Keratinocyte (primary cell): ENCODE results near the gene NCAM2. TPM values are rescaled to one million over a fixed set of nuclear protein-coding genes. Genes with fewer than 3 reads are reported as not detected.

Experiments
- DNase-seq: peaks from one replicate; pipeline ENCODE4 v3.0.0-alpha.2; 2011; ENCODE audit warnings: low read depth, missing footprints, low spot score
- FAIRE-seq: peaks from 2 replicates; lab custom pipeline; 2011; peaks lifted over from hg19 to GRCh38; lab: Jason Lieb, UNC
- H2AFZ ChIP-seq: 2 replicates; pipeline ENCODE4 v1.6.0; 2012; ENCODE audit warnings: low read length, control low read depth, inconsistent platforms; ENCODE audit not compliant: control insufficient read depth
- H3K27ac ChIP-seq: 2 replicates; pipeline ENCODE4 v1.5.1; 2011; ENCODE audit warnings: low read length; ENCODE audit not compliant: control insufficient read depth, insufficient read depth
- H3K27me3 ChIP-seq: 3 replicates; pipeline ENCODE4 v1.6.0; 2011; ENCODE audit warnings: low read length; ENCODE audit not compliant: control insufficient read depth, insufficient read depth; ENCODE audit errors: extremely low read depth
- H3K36me3 ChIP-seq, 2 experiments: 2 replicates in 1 of 2; 3 replicates in 1 of 2; pipeline ENCODE4 v1.5.1; 2011; ENCODE audit warnings: low read length in 2 of 2, mild to moderate bottlenecking in 1 of 2; ENCODE audit not compliant: control insufficient read depth in 2 of 2, insufficient read depth in 2 of 2; ENCODE audit errors: extremely low read depth in 1 of 2
- H3K4me1 ChIP-seq: 3 replicates; pipeline ENCODE4 v1.5.1; 2011; ENCODE audit warnings: low read length; ENCODE audit not compliant: control insufficient read depth, insufficient read depth; ENCODE audit errors: extremely low read depth
- H3K4me2 ChIP-seq: 3 replicates; pipeline ENCODE4 v1.6.0; 2011; ENCODE audit warnings: low read depth, low read length; ENCODE audit not compliant: control insufficient read depth, insufficient read depth; ENCODE audit errors: extremely low read depth
- H3K4me3 ChIP-seq, 3 experiments: fragments of 200-600 bp in 1 of 3; sonication (generic) in 1 of 3; 2 replicates in 2 of 3; 3 replicates in 1 of 3; pipeline ENCODE4 v1.5.1; 2011 to 2016; ENCODE audit warnings: low read length in 3 of 3, mild to moderate bottlenecking in 3 of 3, control low read depth in 2 of 3, inconsistent platforms in 1 of 3, low read depth in 1 of 3, mixed read lengths in 1 of 3, mixed run types in 1 of 3, moderate library complexity in 1 of 3; ENCODE audit not compliant: control insufficient read depth in 2 of 3, insufficient read depth in 2 of 3; ENCODE audit errors: extremely low read depth in 1 of 3
- H3K79me2 ChIP-seq: 2 replicates; pipeline ENCODE4 v1.6.0; 2012; ENCODE audit warnings: low read length; ENCODE audit not compliant: control insufficient read depth, insufficient read depth
- H3K9ac ChIP-seq: 3 replicates; pipeline ENCODE4 v1.6.0; 2011; ENCODE audit warnings: low read length; ENCODE audit not compliant: control insufficient read depth, insufficient read depth; ENCODE audit errors: extremely low read depth
- H3K9me1 ChIP-seq: 3 replicates; pipeline ENCODE4 v1.6.0; 2011; ENCODE audit warnings: low read length; ENCODE audit not compliant: control insufficient read depth, insufficient read depth; ENCODE audit errors: extremely low read depth
- H3K9me3 ChIP-seq: 2 replicates; pipeline ENCODE4 v1.5.1; 2012; ENCODE audit warnings: low read depth, low read length; ENCODE audit not compliant: control insufficient read depth
- H4K20me1 ChIP-seq: 3 replicates; pipeline ENCODE4 v1.6.0; 2011; ENCODE audit warnings: low read length; ENCODE audit not compliant: control insufficient read depth, insufficient read depth; ENCODE audit errors: extremely low read depth
- EZH2 ChIP-seq: IDR thresholded peaks from one replicate; pipeline ENCODE4 v1.6.1; 2012; ENCODE audit warnings: inconsistent platforms, mild to moderate bottlenecking, low read length, moderate library complexity
- dilution Hi-C: fragments of 300-500 bp; cut with MboI; formaldehyde crosslinking; loops from one replicate; pipeline ENCODE4 v1.7.0; 2020; ENCODE audit warnings: low sequenced_read_pairs; ENCODE audit not compliant: extremely low pct_ligation_motif_present
- polyA plus RNA-seq, 5 experiments: library from polyadenylated mRNA; depleted of rRNA in 3 of 5; stranded (reverse) in 3 of 5; stranded (forward) in 1 of 5; unstranded in 1 of 5; fragments of >200 nt; gene quantifications; 1 replicate in 1 of 5; 2 replicates in 3 of 5; 3 replicates in 1 of 5; pipeline versions ENCODE4 v1.2.1 to v1.2.3, GENCODE V29; 2011 to 2012; ENCODE audit warnings: missing spikeins in 2 of 5, low read depth in 1 of 5, low replicate concordance in 1 of 5
- TF ChIP-seq, protein P1 (sequence below), 3 experiments: IDR thresholded peaks in 1 of 3; conservative IDR thresholded peaks in 1 of 3; optimal IDR thresholded peaks in 1 of 3; 2 replicates in 2 of 3; 3 replicates in 1 of 3; pipeline versions ENCODE3 to v1.5.1; 2011; ENCODE audit warnings: low read length in 3 of 3, mild to moderate bottlenecking in 3 of 3, moderate library complexity in 2 of 3, control low read depth in 1 of 3, inconsistent platforms in 1 of 3; ENCODE audit not compliant: insufficient read depth in 2 of 3; ENCODE audit errors: extremely low read depth in 1 of 3

The NCAM2 gene
- polyA plus RNA-seq, 1 donor (not counting 4 experiments of a cell fraction or from before 2014, with no cell fraction given), result 0.16 TPM

GRCh38 chr21:21156397-21156796, 158.2 kb downstream of the NCAM2 start:
- no peak for TF ChIP-seq EZH2
- TF ChIP-seq, protein P1, sequence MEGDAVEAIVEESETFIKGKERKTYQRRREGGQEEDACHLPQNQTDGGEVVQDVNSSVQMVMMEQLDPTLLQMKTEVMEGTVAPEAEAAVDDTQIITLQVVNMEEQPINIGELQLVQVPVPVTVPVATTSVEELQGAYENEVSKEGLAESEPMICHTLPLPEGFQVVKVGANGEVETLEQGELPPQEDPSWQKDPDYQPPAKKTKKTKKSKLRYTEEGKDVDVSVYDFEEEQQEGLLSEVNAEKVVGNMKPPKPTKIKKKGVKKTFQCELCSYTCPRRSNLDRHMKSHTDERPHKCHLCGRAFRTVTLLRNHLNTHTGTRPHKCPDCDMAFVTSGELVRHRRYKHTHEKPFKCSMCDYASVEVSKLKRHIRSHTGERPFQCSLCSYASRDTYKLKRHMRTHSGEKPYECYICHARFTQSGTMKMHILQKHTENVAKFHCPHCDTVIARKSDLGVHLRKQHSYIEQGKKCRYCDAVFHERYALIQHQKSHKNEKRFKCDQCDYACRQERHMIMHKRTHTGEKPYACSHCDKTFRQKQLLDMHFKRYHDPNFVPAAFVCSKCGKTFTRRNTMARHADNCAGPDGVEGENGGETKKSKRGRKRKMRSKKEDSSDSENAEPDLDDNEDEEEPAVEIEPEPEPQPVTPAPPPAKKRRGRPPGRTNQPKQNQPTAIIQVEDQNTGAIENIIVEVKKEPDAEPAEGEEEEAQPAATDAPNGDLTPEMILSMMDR (optimal IDR thresholded peaks at IDR 0.05 in 1 of 3, IDR thresholded peaks at IDR 0.05 in 1 of 3, conservative IDR thresholded peaks at IDR 0.05 in 1 of 3; ENCODE audit: extremely low read depth in 1 of 3, insufficient read depth in 2 of 3, low read length in 3 of 3), result no peak
- dilution Hi-C loops, result no loop called here
- H3K27ac ChIP-seq, result no peak overlapping the region
- FAIRE-seq, result no peak
- H3K36me3 ChIP-seq, result no peaks in the 10 kb centered on the region
- DNase-seq, result no peak
- no peak overlapping the region for H3K4me3 ChIP-seq
- H3K9me3 ChIP-seq, result no peaks in the 10 kb centered on the region
- no peak overlapping the region for H3K4me2 ChIP-seq
- H3K27me3 ChIP-seq, result no peaks in the 10 kb centered on the region
- H4K20me1 ChIP-seq, result no peaks in the 10 kb centered on the region
- no peak overlapping the region for H3K9ac ChIP-seq
- no peaks in the 10 kb centered on the region for H3K9me1 ChIP-seq
- H3K79me2 ChIP-seq, result no peaks in the 10 kb centered on the region
- H2AFZ ChIP-seq, result no peak overlapping the region
- no peaks in the 10 kb centered on the region for H3K4me1 ChIP-seq

DNA sequence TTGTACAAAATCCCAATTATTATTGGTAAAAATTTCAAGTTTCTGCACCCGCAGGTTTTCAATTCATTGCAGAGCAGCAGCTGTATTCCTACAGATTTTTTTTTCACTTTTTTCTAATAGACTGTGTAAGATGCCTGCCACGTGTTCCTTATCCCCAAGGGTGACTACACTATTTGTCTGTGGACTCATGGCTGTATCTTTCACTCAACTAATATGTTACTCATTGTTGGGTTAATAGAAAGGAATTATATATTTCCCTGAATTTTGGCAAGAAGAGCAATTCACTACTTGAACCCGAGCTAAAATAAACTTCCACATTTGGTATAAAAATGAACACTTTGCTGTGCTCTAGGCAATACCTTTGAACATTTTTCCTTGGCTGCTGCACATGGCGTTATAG, 158.7 kb downstream of the NCAM2 start:
- dilution Hi-C loops, result no loop called here
- no peaks in the 10 kb centered on the region for H3K9me3 ChIP-seq
- H3K9ac ChIP-seq, result no peak overlapping the region
- TF ChIP-seq EZH2, result no peak
- TF ChIP-seq, protein P1 (optimal IDR thresholded peaks at IDR 0.05 in 1 of 3, IDR thresholded peaks at IDR 0.05 in 1 of 3, conservative IDR thresholded peaks at IDR 0.05 in 1 of 3; ENCODE audit: extremely low read depth in 1 of 3, insufficient read depth in 2 of 3, low read length in 3 of 3), result no peak
- H3K4me2 ChIP-seq, result no peak overlapping the region
- H2AFZ ChIP-seq, result no peak overlapping the region
- no peak for FAIRE-seq
- H3K27ac ChIP-seq, result no peak overlapping the region
- no peak for DNase-seq
- no peaks in the 10 kb centered on the region for H3K36me3 ChIP-seq
- no peaks in the 10 kb centered on the region for H3K79me2 ChIP-seq
- H3K4me1 ChIP-seq, result no peaks in the 10 kb centered on the region
- H3K9me1 ChIP-seq, result no peaks in the 10 kb centered on the region
- no peak overlapping the region for H3K4me3 ChIP-seq
- H4K20me1 ChIP-seq, result no peaks in the 10 kb centered on the region
- no peaks in the 10 kb centered on the region for H3K27me3 ChIP-seq
